Right renal pelvis (tissue), 4 donors: ENCODE data around the gene XCR1. TPM values are rescaled to one million over a fixed set of nuclear protein-coding genes. Genes with fewer than 3 reads are reported as not detected.
"Not testable (repeated sequence)": the region's sequence is repeated elsewhere in the genome, so short reads cannot be mapped to it uniquely, and the experiment has no call there.

Experiments
- DNase-seq, 4 donors: peaks; one replicate each; pipeline ENCODE4 v3.0.0-alpha.2; 2013; ENCODE audit warnings: low read depth in 4 of 4, low spot score in 3 of 4, missing footprints in 1 of 4
- polyA plus RNA-seq, 4 donors: library from polyadenylated mRNA; unstranded; fragments of 120-200 nt; gene quantifications; one replicate each; pipeline ENCODE4 v1.2.1, GENCODE V29; 2013; ENCODE audit not compliant: insufficient read length in 4 of 4

The XCR1 gene
- polyA plus RNA-seq, 4 donors: 0.06 to 0.53 (median 0.33) TPM

DNA sequence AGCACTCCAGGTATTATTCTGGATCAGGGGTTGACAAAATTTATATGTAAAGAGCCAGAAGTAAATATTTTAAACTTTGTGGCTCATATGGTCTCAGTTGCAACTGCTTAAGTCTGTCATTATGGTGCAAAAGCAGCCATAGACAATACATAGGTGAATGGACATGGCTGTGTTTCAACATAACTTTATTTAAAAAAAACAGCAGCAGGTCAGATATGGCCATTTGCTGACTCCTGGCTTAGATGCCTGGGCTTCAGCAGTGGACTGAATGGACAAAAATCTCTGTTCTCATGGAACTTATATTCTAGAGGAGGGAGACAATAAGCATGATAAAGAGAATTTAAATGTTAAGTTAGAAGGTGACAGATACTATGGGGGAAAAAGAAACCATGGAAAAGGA is 20.0 kb downstream of the XCR1 start:
- DNase-seq: no peak

GRCh38 chr3:46006238-46007032 is 20.8 kb downstream of the XCR1 start:
- DNase-seq: no peak

- DNase-seq: not testable (repeated sequence)
Measured at GRCh38 chr3:46003706-46004105, 23.6 kb downstream of the XCR1 start.

- DNase-seq: no peak
Measured at GRCh38 chr3:46001178-46001577, 26.1 kb downstream of the XCR1 start.

GRCh38 chr3:45997942-45998341 is 29.3 kb downstream of the XCR1 start:
- DNase-seq: no peak

DNA sequence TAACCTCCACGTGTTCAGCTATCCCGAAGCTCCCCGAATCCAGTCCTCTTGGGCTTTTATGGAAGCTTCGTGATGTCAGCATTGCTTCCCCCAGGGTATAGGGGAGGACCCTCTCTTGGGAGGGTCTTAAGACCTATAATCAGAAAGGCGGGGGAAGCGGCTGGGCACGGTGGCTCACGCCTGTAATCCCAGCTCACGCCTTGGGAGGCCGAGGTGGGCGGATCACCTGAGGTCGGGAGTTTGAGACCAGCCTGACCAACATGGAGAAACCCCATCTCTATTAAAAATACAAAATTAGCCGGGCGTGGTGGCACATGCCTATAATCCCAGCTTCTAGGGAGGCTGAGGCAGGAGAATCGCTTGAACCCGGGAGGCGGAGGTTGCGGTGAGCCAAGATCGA is 29.8 kb downstream of the XCR1 start:
- DNase-seq: not testable (repeated sequence)

DNA sequence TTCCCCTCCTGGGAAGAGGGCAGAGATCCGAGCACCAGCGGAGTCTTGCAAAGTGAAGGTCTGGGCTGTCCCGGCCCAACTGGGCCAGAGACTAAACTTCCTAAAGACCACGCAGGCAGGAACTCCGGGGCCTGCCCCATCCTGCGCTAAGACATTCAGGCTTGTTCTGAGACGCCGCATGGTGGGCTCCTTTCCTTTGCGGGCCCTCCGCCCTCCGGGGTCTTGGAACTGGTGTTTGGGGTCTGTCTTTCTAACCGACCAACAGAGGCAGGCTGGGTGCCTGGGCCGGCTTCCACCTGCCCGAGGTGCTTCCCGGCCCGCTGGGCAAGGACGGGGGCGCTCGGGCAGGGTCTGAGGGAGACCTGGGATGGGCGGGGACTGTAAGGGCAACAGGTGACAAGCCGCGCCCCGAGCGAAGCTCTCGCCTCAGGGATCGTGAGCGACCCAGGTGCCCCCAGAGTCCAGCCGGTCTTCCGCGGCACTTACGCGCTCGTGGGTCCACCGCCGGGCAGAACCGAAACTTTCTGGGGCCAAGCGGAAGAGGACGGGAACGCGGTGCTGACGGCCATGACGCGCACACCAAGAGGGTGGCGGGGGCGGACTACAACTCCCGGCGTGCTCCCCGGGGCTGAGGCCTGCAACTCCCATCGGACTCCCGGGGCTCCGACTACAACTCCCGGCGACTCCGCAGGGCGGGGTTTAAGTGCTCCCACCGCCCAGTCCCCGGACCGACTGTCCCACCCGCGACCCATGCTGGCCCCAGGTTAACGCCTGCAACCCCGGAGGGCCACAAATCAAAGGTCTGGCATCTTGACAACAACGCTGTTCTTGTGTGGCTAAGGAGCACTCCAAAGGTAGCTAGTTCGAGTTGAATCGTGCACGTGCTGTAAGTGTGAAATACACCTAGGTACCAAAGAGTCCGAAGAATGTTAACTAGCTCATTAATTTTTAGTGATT is 31.8 kb downstream of the XCR1 start, which contains the start of gene FYCO1:
Gene FYCO1 (minus strand): TSS at position 589 of the 957 bp plus-strand sequence. CDS start 10,914 bp downstream, outside the sequence.
- peak; percentile 71 to 78 (median 73) for DNase-seq

DNA sequence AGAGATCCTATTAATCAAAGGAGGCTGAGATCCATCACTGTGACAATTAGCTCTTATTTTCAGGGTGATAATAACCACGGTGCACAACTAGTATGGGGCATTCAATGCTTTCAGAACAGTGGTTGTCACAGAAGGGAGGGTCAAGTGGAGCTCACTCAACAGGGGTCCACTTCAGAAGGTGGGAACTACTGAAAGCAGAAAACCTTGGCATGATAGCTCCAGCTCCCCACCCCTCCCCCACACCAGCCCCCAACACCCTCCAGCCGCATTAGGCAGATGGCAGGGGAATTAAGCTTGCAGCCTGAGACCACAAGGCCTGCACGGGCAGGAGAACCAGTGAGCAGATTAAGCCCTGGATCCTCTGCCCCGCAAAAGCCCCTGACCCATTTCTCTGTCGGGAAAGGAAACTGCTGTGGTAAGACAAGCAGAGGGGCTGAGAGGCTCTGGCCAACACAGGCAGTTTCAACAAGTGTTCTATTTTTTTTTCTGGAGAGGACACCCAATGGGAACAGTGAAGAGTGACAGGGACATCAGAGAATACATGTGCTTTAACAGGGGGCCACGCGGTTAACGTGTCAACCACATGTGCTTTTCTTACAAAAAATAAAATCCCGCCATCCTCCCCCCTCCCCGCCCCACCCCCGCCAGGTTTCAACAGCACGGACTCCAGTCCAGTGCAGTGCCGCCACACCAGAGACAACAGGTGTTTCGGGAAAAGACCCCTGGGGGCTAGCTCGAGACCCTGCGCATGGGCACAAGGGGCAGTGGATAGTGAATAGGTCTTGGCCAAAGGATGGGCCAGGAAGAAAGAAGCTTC is 32.7 kb downstream of the XCR1 start:
- peak in 1 of 4 donors; percentile 5 for DNase-seq

DNA sequence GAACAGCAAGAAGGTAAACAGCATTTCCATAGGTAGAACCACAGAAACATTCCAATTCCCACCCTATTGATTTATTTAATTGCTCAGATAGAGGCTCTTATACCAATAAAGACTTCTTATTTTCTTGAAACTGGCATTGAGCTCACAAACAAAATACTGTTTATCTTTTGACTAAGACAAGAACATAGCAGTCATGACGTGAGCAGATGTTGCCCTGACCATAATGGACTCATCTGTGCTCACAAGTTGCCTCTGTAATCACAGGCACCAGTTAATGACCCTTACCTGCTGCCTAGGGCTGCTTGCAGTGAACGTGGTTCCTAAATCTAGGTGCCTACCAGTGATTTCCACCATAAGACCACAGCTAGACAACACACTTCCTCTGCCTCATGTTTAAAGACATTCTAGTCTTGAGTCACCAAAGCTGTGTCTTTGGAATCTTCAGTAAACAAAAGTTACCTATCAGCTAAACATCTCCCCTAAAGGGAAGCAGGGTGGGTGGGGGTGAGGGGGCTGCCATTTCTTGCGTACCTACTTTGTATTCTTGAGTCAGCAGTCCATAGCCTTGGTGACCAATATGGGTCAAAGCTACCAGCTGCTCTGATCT is 33.8 kb downstream of the XCR1 start:
- no peak for DNase-seq

GRCh38 chr3:45992821-45993221 is 34.5 kb downstream of the XCR1 start:
- no peak for DNase-seq

DNA sequence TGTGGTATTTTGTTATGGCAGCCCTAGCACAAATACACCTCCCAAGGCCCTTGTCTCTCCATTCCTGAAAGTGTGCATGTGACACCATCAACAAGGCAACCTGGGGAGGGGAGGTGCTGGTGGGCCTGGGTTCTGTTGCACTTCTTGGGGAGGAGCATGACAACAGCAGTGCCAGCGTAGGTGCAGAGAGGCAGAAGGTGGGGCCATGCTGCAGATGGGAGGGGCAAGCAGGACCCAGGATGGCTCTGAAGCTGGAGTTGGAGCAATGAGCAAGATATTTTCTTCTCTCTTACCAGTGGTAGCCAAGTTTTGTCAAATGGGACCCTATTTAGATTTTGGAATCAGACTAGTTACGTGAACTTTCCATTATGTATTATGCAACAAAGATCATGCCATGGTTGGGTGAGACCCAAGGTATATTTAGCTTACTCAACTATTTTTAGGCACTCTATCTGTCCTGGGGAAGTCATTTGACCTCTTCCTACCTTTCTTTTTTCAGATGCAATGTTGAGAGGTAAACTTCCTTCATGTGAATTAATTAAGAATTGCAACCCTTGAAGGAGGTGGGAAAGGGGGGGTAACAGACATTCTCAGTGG is 35.1 kb downstream of the XCR1 start:
- DNase-seq: no peak

DNA sequence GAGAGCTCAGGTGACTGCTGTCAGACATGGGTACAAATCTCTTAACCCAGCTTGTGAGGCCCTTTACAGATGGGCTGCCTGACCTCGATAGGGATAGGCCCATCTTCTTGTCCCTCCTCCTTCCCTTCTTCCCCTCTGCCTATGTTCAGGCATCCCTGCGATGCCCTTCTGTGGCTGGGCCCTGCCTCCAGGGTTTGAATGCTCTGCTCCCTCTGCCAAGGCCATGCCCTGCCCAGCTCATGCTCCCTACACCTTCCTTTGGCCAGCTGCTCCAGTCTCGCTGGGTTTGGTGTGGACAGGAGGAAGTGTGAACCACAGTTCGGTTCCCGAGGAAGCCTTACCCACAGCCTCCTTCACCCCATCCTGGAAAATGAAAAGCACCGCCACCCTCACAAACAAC is 35.9 kb downstream of the XCR1 start:
- DNase-seq: no peak

DNA sequence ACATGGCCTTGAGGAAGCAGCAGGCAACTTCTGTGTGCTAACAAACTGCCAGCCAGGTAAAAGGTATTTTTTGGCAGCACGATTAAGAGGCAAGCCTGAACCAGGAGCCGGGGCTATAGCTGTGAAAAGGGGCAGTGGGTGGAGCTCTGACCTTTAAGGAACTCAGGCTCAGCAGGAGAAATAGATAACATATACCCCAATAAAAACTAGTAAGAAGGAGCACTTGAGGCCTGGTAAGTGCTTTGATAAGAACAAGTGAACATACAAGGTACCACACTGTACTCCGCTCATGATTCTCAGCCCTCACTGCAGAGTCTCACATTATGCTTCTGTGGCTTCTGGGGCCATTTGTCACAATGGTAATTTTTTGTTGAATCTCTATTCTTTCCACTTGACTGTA is 37.1 kb downstream of the XCR1 start:
- no peak for DNase-seq

DNA sequence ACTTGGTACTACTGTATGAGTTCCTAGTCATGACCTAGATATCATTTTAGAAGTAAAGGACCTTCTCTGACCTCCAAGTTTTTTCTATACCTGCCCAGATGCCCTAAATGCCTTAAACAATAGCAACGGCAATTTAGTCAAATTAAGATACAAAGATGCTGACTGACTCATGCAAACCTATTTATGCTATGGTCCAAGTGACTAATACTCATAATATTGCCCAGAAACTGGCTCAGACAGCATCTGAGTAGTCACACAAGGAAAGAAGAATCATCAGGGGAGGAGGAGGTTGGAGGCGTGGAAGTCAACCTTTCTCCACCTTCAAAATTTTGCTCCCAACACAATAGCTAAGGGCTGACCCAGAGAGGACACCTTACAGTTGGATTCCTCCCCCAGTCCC is 38.5 kb downstream of the XCR1 start:
- no peak for DNase-seq

DNA sequence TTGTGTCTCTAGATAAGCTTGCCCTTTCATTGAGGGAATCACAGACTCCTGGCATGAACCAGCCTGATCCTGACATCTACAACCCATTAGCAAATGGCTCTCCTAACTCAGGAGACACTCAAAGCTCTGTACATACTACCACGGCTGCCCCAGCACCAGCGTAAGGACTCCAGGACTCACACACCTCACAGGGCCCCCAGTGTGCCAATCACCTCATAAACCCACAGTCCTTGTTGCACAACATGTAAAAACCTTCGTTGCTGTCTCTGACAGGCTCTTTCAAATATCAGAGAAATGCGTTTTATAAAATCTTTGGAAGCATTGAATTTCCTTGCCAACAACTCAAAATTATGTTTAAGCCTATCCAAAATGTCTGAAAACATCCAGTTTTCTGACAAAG is 38.9 kb downstream of the XCR1 start:
- DNase-seq: no peak

DNA sequence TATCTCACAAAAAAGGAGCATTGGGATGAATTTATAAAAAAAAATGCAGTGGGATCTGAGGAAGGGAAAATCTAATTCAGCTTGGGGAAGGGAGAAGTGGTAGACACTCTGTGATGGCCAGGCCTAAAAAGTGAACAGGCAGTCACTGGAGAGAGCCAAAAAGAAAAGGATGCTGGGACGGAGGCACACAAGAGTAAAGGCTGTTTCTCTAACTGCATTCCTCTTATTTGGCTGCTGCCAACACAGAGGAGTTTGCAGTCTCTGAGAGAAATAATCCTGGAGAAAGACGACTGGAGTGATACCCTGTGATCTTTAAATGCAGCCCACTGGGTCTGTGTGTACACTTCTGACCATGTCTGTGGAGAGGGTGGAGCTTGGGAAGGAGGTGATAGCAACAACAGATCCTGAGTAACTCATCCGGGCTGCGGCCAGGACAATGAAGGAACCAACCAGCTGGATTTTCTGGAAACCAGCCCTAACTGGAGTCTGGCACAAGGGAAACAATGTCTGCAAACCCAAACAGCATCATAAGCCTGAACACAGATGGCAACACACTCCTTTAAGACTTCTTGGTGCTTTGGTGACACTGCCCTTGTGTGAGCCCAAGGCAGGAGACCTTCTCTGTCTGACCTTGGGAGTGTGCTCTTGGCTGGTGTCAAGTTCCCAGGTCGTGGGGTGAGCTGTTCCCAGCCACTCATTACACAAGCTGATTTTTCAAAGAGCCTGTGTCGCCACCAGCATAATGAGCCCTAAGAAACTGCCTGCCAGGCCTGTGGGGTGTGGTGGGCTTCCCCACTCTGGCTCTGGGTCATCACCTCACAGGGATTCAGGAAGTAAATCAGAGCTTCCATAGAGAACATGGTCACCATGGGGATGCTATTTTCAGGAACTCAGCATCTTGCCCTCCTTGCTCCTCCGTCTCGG is 39.7 kb downstream of the XCR1 start:
- no peak for DNase-seq

- DNase-seq: no peak
Measured at GRCh38 chr3:45986303-45986982, 40.8 kb downstream of the XCR1 start.
